B cell (primary cell): Measurements from ENCODE around the gene SERPINA12. TPM values are rescaled to one million over a fixed set of nuclear protein-coding genes. Genes with fewer than 3 reads are reported as not detected.

Experiments used
- ATAC-seq: fragments of 200-7000 bp; cut with Tn5 transposase; one replicate; pipeline ENCODE4 v1.10.0; 2021; ENCODE audit warnings: low read depth, mild to moderate bottlenecking, moderate number of reproducible peaks, moderate library complexity
- CTCF ChIA-PET: fragments of 350-600 bp; sonication (Branson Sonifier 250); formaldehyde crosslinking; loops from one replicate; lab custom pipeline; 2021; ENCODE audit warnings: antibody characterized with exemption, inconsistent platforms; lab: Charles Lee
- POLR2A ChIA-PET: fragments of 350-600 bp; sonication (Branson Sonifier 250); formaldehyde crosslinking; loops from one replicate; lab custom pipeline; 2021; ENCODE audit warnings: antibody characterized with exemption; lab: Charles Lee
- DNase-seq: peaks from one replicate; pipeline ENCODE4 v3.0.0; 2013
- H2AFZ ChIP-seq: 2 replicates; pipeline ENCODE4 v1.6.1; 2012; ENCODE audit warnings: mild to moderate bottlenecking, low read depth, low read length; ENCODE audit not compliant: insufficient read depth, poor library complexity, severe bottlenecking
- H3K27ac ChIP-seq, 2 donors: 1 replicate in 1 of 2; 2 replicates in 1 of 2; pipeline ENCODE4 v1.5.1; 2012 to 2013; ENCODE audit warnings: low read length in 2 of 2, mild to moderate bottlenecking in 2 of 2, moderate library complexity in 1 of 2
- H3K27me3 ChIP-seq, 4 experiments: fragments of 200-600 bp in 1 of 4; sonication (generic) in 1 of 4; replicated peaks in 1 of 4; 1 replicate in 2 of 4; 2 replicates in 2 of 4; pipeline versions ENCODE4 v1.6.1 to v1.7.0; 2013 to 2016; ENCODE audit warnings: low read length in 3 of 4, mild to moderate bottlenecking in 2 of 4, mixed read lengths in 1 of 4, moderate library complexity in 1 of 4; ENCODE audit not compliant: insufficient read depth in 4 of 4, control insufficient read depth in 3 of 4; ENCODE audit errors: control extremely low read depth in 1 of 4
- H3K36me3 ChIP-seq, 2 experiments: replicated peaks in 1 of 2; 1 replicate in 1 of 2; 2 replicates in 1 of 2; pipeline versions ENCODE4 v1.6.1 to v1.7.1; 2013; ENCODE audit warnings: low read length in 1 of 2; ENCODE audit not compliant: insufficient read depth in 2 of 2, control insufficient read depth in 1 of 2; ENCODE audit errors: control extremely low read depth in 1 of 2, extremely low read depth in 1 of 2
- H3K4me1 ChIP-seq, 2 donors: fragments of 200-600 bp in 1 of 2; sonication (generic) in 1 of 2; 1 replicate in 1 of 2; 2 replicates in 1 of 2; pipeline versions ENCODE4 v1.5.1 to v1.6.1; 2013 to 2017; ENCODE audit warnings: low read length in 2 of 2; ENCODE audit not compliant: control insufficient read depth in 2 of 2, insufficient read depth in 2 of 2
- H3K4me2 ChIP-seq: replicated peaks from 2 replicates; pipeline ENCODE3; 2012; ENCODE audit warnings: mild to moderate bottlenecking, low read depth, low read length; ENCODE audit not compliant: poor library complexity, severe bottlenecking
- H3K4me3 ChIP-seq, 5 experiments: fragments of 200-600 bp in 1 of 5; sonication (generic) in 1 of 5; 1 replicate in 3 of 5; 2 replicates in 2 of 5; pipeline versions ENCODE4 v1.5.1 to v1.7.0; 2011 to 2016; ENCODE audit warnings: low read length in 4 of 5, mild to moderate bottlenecking in 4 of 5, low read depth in 2 of 5, control low read depth in 1 of 5, moderate library complexity in 1 of 5; ENCODE audit not compliant: insufficient read depth in 1 of 5; ENCODE audit errors: control extremely low read depth in 1 of 5, extremely low read depth in 1 of 5
- H3K79me2 ChIP-seq: fragments of 200-600 bp; sonication (generic); one replicate; pipeline ENCODE4 v1.6.0; 2016; ENCODE audit warnings: low read length; ENCODE audit not compliant: control insufficient read depth, insufficient read depth
- H3K9ac ChIP-seq: fragments of 200-600 bp; sonication (generic); 2 replicates; pipeline ENCODE4 v1.6.1; 2017; ENCODE audit warnings: mild to moderate bottlenecking, low read length, moderate library complexity
- H3K9me3 ChIP-seq, 3 donors: one replicate each; pipeline versions ENCODE4 v1.6.1 to v1.7.1; 2013; ENCODE audit warnings: low read length in 2 of 3; ENCODE audit not compliant: control insufficient read depth in 2 of 3, insufficient read depth in 1 of 3; ENCODE audit errors: control extremely low read depth in 1 of 3
- H4K20me1 ChIP-seq: 2 replicates; pipeline ENCODE4 v1.6.0; 2012; ENCODE audit warnings: mild to moderate bottlenecking, low read length; ENCODE audit not compliant: insufficient read depth, control insufficient read depth, poor library complexity, severe bottlenecking
- H3K27ac Mint-ChIP-seq: one replicate; pipeline ENCODE4 v1.8.0; 2021; ENCODE audit warnings: mixed read lengths
- H3K27me3 Mint-ChIP-seq: one replicate; pipeline ENCODE4 v1.8.0; 2021; ENCODE audit warnings: mixed read lengths
- H3K4me1 Mint-ChIP-seq: one replicate; pipeline ENCODE4 v1.8.0; 2021; ENCODE audit warnings: mixed read lengths
- H3K4me3 Mint-ChIP-seq: one replicate; pipeline ENCODE4 v1.8.0; 2021; ENCODE audit warnings: mixed read lengths
- H3K9me3 Mint-ChIP-seq: one replicate; pipeline ENCODE4 v1.8.0; 2022; ENCODE audit warnings: mixed read lengths; ENCODE audit not compliant: insufficient read depth
- EZH2 ChIP-seq: IDR thresholded peaks from 2 replicates; pipeline ENCODE4 v1.6.1; 2012; ENCODE audit warnings: borderline replicate concordance, low read depth, mild to moderate bottlenecking, moderate library complexity, low read length; ENCODE audit not compliant: insufficient read depth, poor library complexity, severe bottlenecking
- WGBS: methylation state at CpG from one replicate; pipeline ENCODE4 v1.1.5; 2013; ENCODE audit warnings: missing lambda C conversion rate; ENCODE audit not compliant: insufficient coverage; 5-methylcytosine and 5-hydroxymethylcytosine counted together
- intact Hi-C: fragments of 100-400 bp; cut with micrococcal nuclease; formaldehyde crosslinking; loops from one replicate; pipeline ENCODE4 v1.10.0; 2022
- polyA plus RNA-seq: library from polyadenylated mRNA; depleted of rRNA; stranded (reverse); fragments of >200 nt; gene quantifications from 2 replicates; pipeline ENCODE4 v1.2.3, GENCODE V29; 2012
- total RNA-seq, 2 donors: library from RNA; stranded (reverse); fragments of 120-200 nt in 1 of 2; gene quantifications; 1 replicate in 1 of 2; 2 replicates in 1 of 2; pipeline versions ENCODE4 v1.2.3 to v1.2.4, GENCODE V29; 2013 to 2022
- TF ChIP-seq, protein P1 (sequence below): fragments of 200-600 bp; IDR thresholded peaks from one replicate; pipeline ENCODE4 v1.8.0; 2022; ENCODE audit warnings: antibody characterized with exemption, mild to moderate bottlenecking

Gene SERPINA12
- total and polyA plus RNA-seq, 2 donors (not counting 1 experiment from before 2014, with no cell fraction given): not detected

- Mint-ChIP-seq H3K27ac (no peak overlapping the region), H3K4me1 (peaks cover 3% of the 10 kb centered on the region), H3K4me3 (no peak overlapping the region), H3K9me3 (no peaks in the 10 kb centered on the region), H3K27me3 (no peaks in the 10 kb centered on the region)
- no peak overlapping the region for H3K4me3 ChIP-seq
- no peaks in the 10 kb centered on the region for H3K79me2 ChIP-seq
- H3K27me3 ChIP-seq: no peaks in the 10 kb centered on the region
- no peak overlapping the region for H2AFZ ChIP-seq
- 92% methylated on average over 14 of the region's 14 CpGs for WGBS
- no peaks in the 10 kb centered on the region for H3K4me1 ChIP-seq
- ATAC-seq: no peak
- TF ChIP-seq EZH2: no peak
- TF ChIP-seq, protein P1, sequence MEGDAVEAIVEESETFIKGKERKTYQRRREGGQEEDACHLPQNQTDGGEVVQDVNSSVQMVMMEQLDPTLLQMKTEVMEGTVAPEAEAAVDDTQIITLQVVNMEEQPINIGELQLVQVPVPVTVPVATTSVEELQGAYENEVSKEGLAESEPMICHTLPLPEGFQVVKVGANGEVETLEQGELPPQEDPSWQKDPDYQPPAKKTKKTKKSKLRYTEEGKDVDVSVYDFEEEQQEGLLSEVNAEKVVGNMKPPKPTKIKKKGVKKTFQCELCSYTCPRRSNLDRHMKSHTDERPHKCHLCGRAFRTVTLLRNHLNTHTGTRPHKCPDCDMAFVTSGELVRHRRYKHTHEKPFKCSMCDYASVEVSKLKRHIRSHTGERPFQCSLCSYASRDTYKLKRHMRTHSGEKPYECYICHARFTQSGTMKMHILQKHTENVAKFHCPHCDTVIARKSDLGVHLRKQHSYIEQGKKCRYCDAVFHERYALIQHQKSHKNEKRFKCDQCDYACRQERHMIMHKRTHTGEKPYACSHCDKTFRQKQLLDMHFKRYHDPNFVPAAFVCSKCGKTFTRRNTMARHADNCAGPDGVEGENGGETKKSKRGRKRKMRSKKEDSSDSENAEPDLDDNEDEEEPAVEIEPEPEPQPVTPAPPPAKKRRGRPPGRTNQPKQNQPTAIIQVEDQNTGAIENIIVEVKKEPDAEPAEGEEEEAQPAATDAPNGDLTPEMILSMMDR: no peak
- ChIA-PET CTCF (no interaction called here), POLR2A (no interaction called here)
- H4K20me1 ChIP-seq: no peaks in the 10 kb centered on the region
- intact Hi-C loops: no loop called here
- H3K4me2 ChIP-seq: no peak overlapping the region
- H3K27ac ChIP-seq: no peak overlapping the region
- H3K9ac ChIP-seq: no peak overlapping the region
- H3K36me3 ChIP-seq: no peaks in the 10 kb centered on the region
- H3K9me3 ChIP-seq: peaks cover 0 to 5% (median 0%) of the 10 kb centered on the region in 3 donors
- DNase-seq: no peak
These were observed 61.0 kb downstream of the SERPINA12 start for GRCh38 chr14:94448071-94448808.

- intact Hi-C loops: no loop called here
- no peaks in the 10 kb centered on the region for H3K36me3 ChIP-seq
- H3K4me1 ChIP-seq: no peaks in the 10 kb centered on the region
- no peak overlapping the region for H3K4me3 ChIP-seq
- CTCF ChIA-PET: interaction anchor here (1.1 to 1.4 kb wide), 2 partner anchors 8 to 39 kb away, joined by 3 to 4 read pairs; no protein-coding TSS in a partner anchor
- H3K27ac ChIP-seq: no peak overlapping the region
- WGBS: 80% methylated on average over 1 of the region's 3 CpGs
- no peak for TF ChIP-seq EZH2
- TF ChIP-seq, protein P1: no peak
- POLR2A ChIA-PET: no interaction called here
- H4K20me1 ChIP-seq: no peaks in the 10 kb centered on the region
- no peaks in the 10 kb centered on the region for H3K27me3 ChIP-seq
- no peak overlapping the region for H3K27ac Mint-ChIP-seq
- no peak overlapping the region for H3K4me3 Mint-ChIP-seq
- no peaks in the 10 kb centered on the region for H3K79me2 ChIP-seq
- H3K9me3 Mint-ChIP-seq: no peaks in the 10 kb centered on the region
- ATAC-seq (no peak), DNase-seq (no peak)
- H3K4me2 ChIP-seq: no peak overlapping the region
- peaks cover 3% of the 10 kb centered on the region for H3K4me1 Mint-ChIP-seq
- H2AFZ ChIP-seq: no peak overlapping the region
- H3K9ac ChIP-seq: no peak overlapping the region
- peaks cover 0 to 5% (median 0%) of the 10 kb centered on the region in 3 donors for H3K9me3 ChIP-seq
- no peaks in the 10 kb centered on the region for H3K27me3 Mint-ChIP-seq
These were observed 62.1 kb downstream of the SERPINA12 start for GRCh38 chr14:94447206-94447605.
